HepG2 (cell line): Measurements from ENCODE around the gene HDGF. TPM values are rescaled to one million over a fixed set of nuclear protein-coding genes. Genes with fewer than 3 reads are reported as not detected.

Experiments
- ARNT2 ChIP-seq: sonication (generic); formaldehyde crosslinking; IDR thresholded peaks from 2 replicates; pipeline ENCODE4 v1.8.0; 2022; ENCODE audit warnings: mild to moderate bottlenecking, low read depth, missing genetic modification reagents, moderate library complexity
- ATF1 ChIP-seq: IDR thresholded peaks from 2 replicates; pipeline ENCODE4 v1.6.1; 2016; ENCODE audit warnings: mild to moderate bottlenecking, control low read depth
- BRD4 ChIP-seq: sonication (generic); formaldehyde crosslinking; IDR thresholded peaks from 2 replicates; pipeline ENCODE4 v1.4.0; 2020; ENCODE audit warnings: missing genetic modification reagents
- CREB1 ChIP-seq, 2 experiments: fragments of 450-650 bp in 1 of 2; IDR thresholded peaks; 2 replicates each; pipeline ENCODE4 v1.6.1; 2016 to 2017; ENCODE audit warnings: control low read depth in 1 of 2, mild to moderate bottlenecking in 1 of 2, missing compliant biosample characterization in 1 of 2, missing genetic modification characterization in 1 of 2
- HDAC6 ChIP-seq: fragments of 200-600 bp; sonication (generic); IDR thresholded peaks from 2 replicates; pipeline ENCODE4 v1.7.0; 2017; ENCODE audit warnings: mild to moderate bottlenecking, antibody characterized with exemption, low read length, low read depth
- NAIF1 ChIP-seq: sonication (generic); formaldehyde crosslinking; IDR thresholded peaks from 2 replicates; pipeline ENCODE4 v1.5.0; 2020; ENCODE audit warnings: mild to moderate bottlenecking, missing genetic modification reagents, borderline replicate concordance
- NFIB ChIP-seq: sonication (generic); formaldehyde crosslinking; IDR thresholded peaks from 2 replicates; pipeline ENCODE4 v1.9.0; 2021; ENCODE audit warnings: missing genetic modification reagents, mild to moderate bottlenecking, borderline replicate concordance
- SIN3A ChIP-seq: IDR thresholded peaks from 2 replicates; pipeline ENCODE4 v1.6.1; 2011; ENCODE audit warnings: low read depth, mild to moderate bottlenecking, control low read depth, low read length, borderline replicate concordance
- SNAPC2 ChIP-seq: sonication (generic); formaldehyde crosslinking; IDR thresholded peaks from 2 replicates; pipeline ENCODE4 v1.8.1; 2022; ENCODE audit warnings: mild to moderate bottlenecking, missing genetic modification reagents
- ZBTB1 ChIP-seq: sonication (generic); formaldehyde crosslinking; IDR thresholded peaks from 2 replicates; pipeline ENCODE4 v1.4.0; 2020; ENCODE audit warnings: missing genetic modification reagents, borderline replicate concordance
- ZNF232 ChIP-seq: sonication (generic); formaldehyde crosslinking; IDR thresholded peaks from 2 replicates; pipeline ENCODE4 v1.4.0; 2020; ENCODE audit warnings: missing genetic modification reagents, borderline replicate concordance
- ZNF329 ChIP-seq: sonication (generic); formaldehyde crosslinking; IDR thresholded peaks from 2 replicates; pipeline ENCODE4 v1.9.0; 2021; ENCODE audit warnings: low read depth, mild to moderate bottlenecking, missing genetic modification reagents
- ZNF597 ChIP-seq: sonication (generic); formaldehyde crosslinking; IDR thresholded peaks from 2 replicates; pipeline ENCODE4 v1.5.0; 2020; ENCODE audit warnings: missing genetic modification reagents
- ZNF660 ChIP-seq: sonication (generic); formaldehyde crosslinking; IDR thresholded peaks from 2 replicates; pipeline ENCODE4 v1.5.1; 2020; ENCODE audit warnings: mild to moderate bottlenecking, low read depth, missing genetic modification reagents, borderline replicate concordance
- ZNF7 ChIP-seq: IDR thresholded peaks from 2 replicates; pipeline ENCODE4 v1.6.1; 2016; ENCODE audit warnings: missing biosample characterization, missing genetic modification reagents
- polyA plus RNA-seq, 8 experiments: library from polyadenylated mRNA; depleted of rRNA in 3 of 8; stranded (reverse) in 7 of 8; unstranded in 1 of 8; fragments of >200 nt; fragmentation: Illumina TruSeq in 4 of 8; extraction: Trizol in 4 of 8; gene quantifications; 2 replicates each; pipeline versions ENCODE4 v1.2.1 to v1.2.3, GENCODE V29; 2011 to 2016; ENCODE audit warnings: low read depth in 4 of 8, missing spikeins in 1 of 8, mixed read lengths in 1 of 8; ENCODE audit not compliant: insufficient read depth in 1 of 8
- total RNA-seq, 5 experiments: library from RNA; depleted of rRNA; stranded (reverse); fragments of >200 nt; fragmentation: Illumina TruSeq; extraction: Trizol; gene quantifications; 2 replicates each; pipeline ENCODE4 v1.2.3, GENCODE V29; 2016; ENCODE audit warnings: low read depth in 1 of 5
- TF ChIP-seq, protein P1 (sequence below): sonication (generic); formaldehyde crosslinking; IDR thresholded peaks from 2 replicates; pipeline ENCODE4 v1.5.1; 2020; ENCODE audit warnings: mild to moderate bottlenecking, missing genetic modification reagents, moderate library complexity
- TF ChIP-seq, protein P2 (sequence below): sonication (generic); formaldehyde crosslinking; conservative IDR thresholded peaks from 2 replicates; pipeline ENCODE4 v1.8.0; 2022; ENCODE audit warnings: missing genetic modification reagents
- TF ChIP-seq, protein P3 (sequence below): sonication (generic); formaldehyde crosslinking; IDR thresholded peaks from 2 replicates; pipeline ENCODE4 v1.8.0; 2022; ENCODE audit warnings: mild to moderate bottlenecking, missing genetic modification reagents; ENCODE audit not compliant: insufficient replicate concordance

The HDGF gene
- total and polyA plus RNA-seq, 2 of the 13 experiments (the other 11 are each of a cell fraction or from before 2014, with no cell fraction given): 156 to 196 TPM

DNA sequence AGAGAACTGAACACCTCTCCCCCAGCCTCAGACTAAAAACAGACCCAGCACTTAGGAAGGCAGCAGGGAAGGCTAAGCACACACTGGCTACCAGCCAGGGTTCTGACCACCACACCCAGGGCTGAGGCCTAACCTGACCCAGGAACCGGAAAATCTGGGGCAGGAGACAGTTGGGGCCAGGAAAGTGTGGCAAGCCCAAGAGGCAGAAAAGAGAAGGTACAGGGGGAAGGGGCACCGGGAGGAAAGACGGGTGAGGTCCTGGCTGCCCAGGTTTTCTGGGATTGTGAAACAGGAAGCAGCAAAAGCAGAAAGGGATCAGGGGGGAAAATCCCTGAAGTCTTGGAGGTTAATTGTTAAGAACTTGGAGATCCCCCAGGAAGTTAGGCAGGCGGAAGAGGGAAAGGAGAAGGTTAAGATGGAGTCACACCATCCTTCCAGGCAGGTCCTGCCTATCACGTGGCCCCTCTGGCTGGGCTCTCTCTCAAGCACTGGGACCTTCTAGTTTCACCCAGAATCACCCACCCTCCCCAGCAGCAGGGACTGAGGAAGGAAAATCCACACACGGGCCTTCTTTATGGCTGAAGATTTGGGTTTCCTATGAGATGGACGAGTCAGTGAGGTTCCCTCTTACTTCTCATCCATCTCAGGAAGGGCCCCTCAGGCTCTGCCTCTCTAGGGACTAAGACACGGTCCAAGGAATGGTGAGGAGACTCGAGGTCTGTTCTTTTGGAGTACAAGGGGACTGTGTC lies 2.6 kb downstream of the HDGF start (continued):
- TF ChIP-seq, protein P1, sequence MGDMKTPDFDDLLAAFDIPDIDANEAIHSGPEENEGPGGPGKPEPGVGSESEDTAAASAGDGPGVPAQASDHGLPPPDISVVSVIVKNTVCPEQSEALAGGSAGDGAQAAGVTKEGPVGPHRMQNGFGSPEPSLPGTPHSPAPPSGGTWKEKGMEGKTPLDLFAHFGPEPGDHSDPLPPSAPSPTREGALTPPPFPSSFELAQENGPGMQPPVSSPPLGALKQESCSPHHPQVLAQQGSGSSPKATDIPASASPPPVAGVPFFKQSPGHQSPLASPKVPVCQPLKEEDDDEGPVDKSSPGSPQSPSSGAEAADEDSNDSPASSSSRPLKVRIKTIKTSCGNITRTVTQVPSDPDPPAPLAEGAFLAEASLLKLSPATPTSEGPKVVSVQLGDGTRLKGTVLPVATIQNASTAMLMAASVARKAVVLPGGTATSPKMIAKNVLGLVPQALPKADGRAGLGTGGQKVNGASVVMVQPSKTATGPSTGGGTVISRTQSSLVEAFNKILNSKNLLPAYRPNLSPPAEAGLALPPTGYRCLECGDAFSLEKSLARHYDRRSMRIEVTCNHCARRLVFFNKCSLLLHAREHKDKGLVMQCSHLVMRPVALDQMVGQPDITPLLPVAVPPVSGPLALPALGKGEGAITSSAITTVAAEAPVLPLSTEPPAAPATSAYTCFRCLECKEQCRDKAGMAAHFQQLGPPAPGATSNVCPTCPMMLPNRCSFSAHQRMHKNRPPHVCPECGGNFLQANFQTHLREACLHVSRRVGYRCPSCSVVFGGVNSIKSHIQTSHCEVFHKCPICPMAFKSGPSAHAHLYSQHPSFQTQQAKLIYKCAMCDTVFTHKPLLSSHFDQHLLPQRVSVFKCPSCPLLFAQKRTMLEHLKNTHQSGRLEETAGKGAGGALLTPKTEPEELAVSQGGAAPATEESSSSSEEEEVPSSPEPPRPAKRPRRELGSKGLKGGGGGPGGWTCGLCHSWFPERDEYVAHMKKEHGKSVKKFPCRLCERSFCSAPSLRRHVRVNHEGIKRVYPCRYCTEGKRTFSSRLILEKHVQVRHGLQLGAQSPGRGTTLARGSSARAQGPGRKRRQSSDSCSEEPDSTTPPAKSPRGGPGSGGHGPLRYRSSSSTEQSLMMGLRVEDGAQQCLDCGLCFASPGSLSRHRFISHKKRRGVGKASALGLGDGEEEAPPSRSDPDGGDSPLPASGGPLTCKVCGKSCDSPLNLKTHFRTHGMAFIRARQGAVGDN (CRISPR knock-in tag): peak; percentile 79
- TF ChIP-seq SNAPC2 (CRISPR knock-in tag) (no peak), ZBTB1 (no peak), ZNF597 (CRISPR knock-in tag) (no peak), NFIB (CRISPR knock-in tag) (no peak), HDAC6 (no peak), BRD4 (no peak), ZNF7 (CRISPR knock-in tag) (no peak), ZNF660 (CRISPR knock-in tag) (no peak), ZNF232 (CRISPR knock-in tag) (no peak; the same call in 1 of the 2 replicates), ZNF329 (0 out of 2 replicates have a peak, but pooled peaks have one; percentile 30), NAIF1 (no peak), SIN3A (no peak), ATF1 (no peak), CREB1 (IDR thresholded peaks at IDR 0.05) (no peak), CREB1 (CRISPR knock-in tag; IDR thresholded peaks at IDR 0.05) (no peak), ARNT2 (CRISPR knock-in tag) (0 out of 2 replicates have a peak, but pooled peaks have one; percentile 18)
- TF ChIP-seq, protein P2, sequence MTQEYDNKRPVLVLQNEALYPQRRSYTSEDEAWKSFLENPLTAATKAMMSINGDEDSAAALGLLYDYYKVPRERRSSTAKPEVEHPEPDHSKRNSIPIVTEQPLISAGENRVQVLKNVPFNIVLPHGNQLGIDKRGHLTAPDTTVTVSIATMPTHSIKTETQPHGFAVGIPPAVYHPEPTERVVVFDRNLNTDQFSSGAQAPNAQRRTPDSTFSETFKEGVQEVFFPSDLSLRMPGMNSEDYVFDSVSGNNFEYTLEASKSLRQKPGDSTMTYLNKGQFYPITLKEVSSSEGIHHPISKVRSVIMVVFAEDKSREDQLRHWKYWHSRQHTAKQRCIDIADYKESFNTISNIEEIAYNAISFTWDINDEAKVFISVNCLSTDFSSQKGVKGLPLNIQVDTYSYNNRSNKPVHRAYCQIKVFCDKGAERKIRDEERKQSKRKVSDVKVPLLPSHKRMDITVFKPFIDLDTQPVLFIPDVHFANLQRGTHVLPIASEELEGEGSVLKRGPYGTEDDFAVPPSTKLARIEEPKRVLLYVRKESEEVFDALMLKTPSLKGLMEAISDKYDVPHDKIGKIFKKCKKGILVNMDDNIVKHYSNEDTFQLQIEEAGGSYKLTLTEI (CRISPR knock-in tag): no peak
- TF ChIP-seq, protein P3, sequence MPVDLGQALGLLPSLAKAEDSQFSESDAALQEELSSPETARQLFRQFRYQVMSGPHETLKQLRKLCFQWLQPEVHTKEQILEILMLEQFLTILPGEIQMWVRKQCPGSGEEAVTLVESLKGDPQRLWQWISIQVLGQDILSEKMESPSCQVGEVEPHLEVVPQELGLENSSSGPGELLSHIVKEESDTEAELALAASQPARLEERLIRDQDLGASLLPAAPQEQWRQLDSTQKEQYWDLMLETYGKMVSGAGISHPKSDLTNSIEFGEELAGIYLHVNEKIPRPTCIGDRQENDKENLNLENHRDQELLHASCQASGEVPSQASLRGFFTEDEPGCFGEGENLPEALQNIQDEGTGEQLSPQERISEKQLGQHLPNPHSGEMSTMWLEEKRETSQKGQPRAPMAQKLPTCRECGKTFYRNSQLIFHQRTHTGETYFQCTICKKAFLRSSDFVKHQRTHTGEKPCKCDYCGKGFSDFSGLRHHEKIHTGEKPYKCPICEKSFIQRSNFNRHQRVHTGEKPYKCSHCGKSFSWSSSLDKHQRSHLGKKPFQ: no peak
